Upper lobe of right lung (tissue), 1 donor: ENCODE measurements around the gene KCNT2. TPM values are rescaled to one million over a fixed set of nuclear protein-coding genes. Genes with fewer than 3 reads are reported as not detected.
A peak's percentile ranks its signal among the peaks of the same experiment; 100 is the strongest.

Experiments
- ATAC-seq: fragments of 200-7000 bp; cut with Tn5 transposase; one replicate; pipeline ENCODE4 v1.9.1; 2020; ENCODE audit warnings: mild to moderate bottlenecking, moderate library complexity
- DNase-seq: peaks from one replicate; pipeline ENCODE4 v3.0.0-alpha.2; 2020
- H3K27ac ChIP-seq: fragments of 200-600 bp; one replicate; pipeline ENCODE4 v1.8.0; 2022
- H3K27me3 ChIP-seq: fragments of 200-600 bp; one replicate; pipeline ENCODE4 v1.8.0; 2022; ENCODE audit warnings: mild to moderate bottlenecking
- H3K36me3 ChIP-seq: fragments of 200-600 bp; one replicate; pipeline ENCODE4 v1.8.0; 2022
- H3K4me1 ChIP-seq: fragments of 200-600 bp; one replicate; pipeline ENCODE4 v1.8.0; 2022
- H3K4me3 ChIP-seq: fragments of 200-600 bp; one replicate; pipeline ENCODE4 v1.8.0; 2022; ENCODE audit warnings: mild to moderate bottlenecking
- H3K9me3 ChIP-seq: fragments of 200-600 bp; one replicate; pipeline ENCODE4 v1.8.0; 2022
- intact Hi-C: fragments of 100-400 bp; cut with DNase I; formaldehyde crosslinking; loops from one replicate; pipeline ENCODE4 v1.11.0; 2022
- total RNA-seq: library from RNA; stranded (reverse); fragmentation: NEBNext Ultra II Directional; extraction: Animal tissue kit (Norgen Biotek cat#: 25700); gene quantifications from one replicate; pipeline ENCODE4 v1.2.1, GENCODE V29; 2021
- TF ChIP-seq, protein P1 (sequence below): fragments of 200-600 bp; IDR thresholded peaks from one replicate; pipeline ENCODE4 v1.8.0; 2022; ENCODE audit warnings: antibody characterized with exemption
- donor health status: DM: no; HTN: yes; CAD: no; lungs with severe emphysema.

The KCNT2 gene
- total RNA-seq, 1 donor from 2014 or later: 8.1 TPM

DNA sequence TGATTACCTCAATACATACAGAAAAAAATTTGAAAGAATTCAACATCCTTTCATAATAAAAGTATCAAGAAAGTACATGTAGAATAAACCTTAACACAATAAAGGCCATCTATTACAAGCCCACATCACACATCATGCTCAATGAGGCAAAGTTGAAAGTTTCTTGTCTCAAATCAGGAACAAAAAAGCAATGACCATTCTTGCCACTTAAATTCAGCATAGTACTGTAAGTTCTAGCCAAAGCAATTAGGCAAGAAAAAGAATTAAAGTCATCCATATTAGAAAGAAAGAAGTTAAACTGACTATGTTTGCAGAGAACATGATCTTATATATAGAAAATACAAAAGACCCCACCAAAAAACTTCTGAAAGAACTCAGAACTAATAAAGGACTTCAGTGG lies 44.5 kb downstream of the KCNT2 start:
- no peak for ATAC-seq
- Histone ChIP-seq H3K27ac (no peak overlapping the region), H3K9me3 (no peaks in the 10 kb centered on the region), H3K27me3 (no peaks in the 10 kb centered on the region), H3K36me3 (no peaks in the 10 kb centered on the region), H3K4me1 (peaks cover 2% of the 10 kb centered on the region), H3K4me3 (no peak overlapping the region)
- TF ChIP-seq, protein P1, sequence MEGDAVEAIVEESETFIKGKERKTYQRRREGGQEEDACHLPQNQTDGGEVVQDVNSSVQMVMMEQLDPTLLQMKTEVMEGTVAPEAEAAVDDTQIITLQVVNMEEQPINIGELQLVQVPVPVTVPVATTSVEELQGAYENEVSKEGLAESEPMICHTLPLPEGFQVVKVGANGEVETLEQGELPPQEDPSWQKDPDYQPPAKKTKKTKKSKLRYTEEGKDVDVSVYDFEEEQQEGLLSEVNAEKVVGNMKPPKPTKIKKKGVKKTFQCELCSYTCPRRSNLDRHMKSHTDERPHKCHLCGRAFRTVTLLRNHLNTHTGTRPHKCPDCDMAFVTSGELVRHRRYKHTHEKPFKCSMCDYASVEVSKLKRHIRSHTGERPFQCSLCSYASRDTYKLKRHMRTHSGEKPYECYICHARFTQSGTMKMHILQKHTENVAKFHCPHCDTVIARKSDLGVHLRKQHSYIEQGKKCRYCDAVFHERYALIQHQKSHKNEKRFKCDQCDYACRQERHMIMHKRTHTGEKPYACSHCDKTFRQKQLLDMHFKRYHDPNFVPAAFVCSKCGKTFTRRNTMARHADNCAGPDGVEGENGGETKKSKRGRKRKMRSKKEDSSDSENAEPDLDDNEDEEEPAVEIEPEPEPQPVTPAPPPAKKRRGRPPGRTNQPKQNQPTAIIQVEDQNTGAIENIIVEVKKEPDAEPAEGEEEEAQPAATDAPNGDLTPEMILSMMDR: no peak
- intact Hi-C loops: no loop called here
- no peak for DNase-seq

DNA sequence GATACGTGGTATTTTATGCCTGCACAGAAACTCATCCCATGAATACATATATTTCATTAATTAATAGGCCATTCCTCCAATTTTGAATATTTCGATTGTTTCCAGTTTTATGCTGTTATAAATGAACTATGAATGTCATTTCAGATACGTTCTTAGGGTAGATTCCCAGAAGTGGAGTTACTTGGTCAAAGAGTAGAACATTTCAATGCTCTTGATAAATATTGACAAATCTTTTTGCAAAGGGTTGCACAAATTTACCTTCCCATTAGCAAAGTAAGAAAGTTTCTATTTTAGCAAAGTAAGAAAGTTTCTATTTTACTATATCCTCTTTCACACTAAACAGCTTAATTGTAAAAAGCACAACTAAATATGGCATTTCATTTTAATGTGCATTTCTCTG lies 48.9 kb downstream of the KCNT2 start:
- Histone ChIP-seq H3K4me3 (no peak overlapping the region), H3K36me3 (no peaks in the 10 kb centered on the region), H3K9me3 (no peaks in the 10 kb centered on the region), H3K27me3 (no peaks in the 10 kb centered on the region), H3K4me1 (peaks cover 4% of the 10 kb centered on the region), H3K27ac (no peak overlapping the region)
- ATAC-seq (no peak), DNase-seq (no peak)
- TF ChIP-seq, protein P1: no peak
- intact Hi-C loops: no loop called here

DNA sequence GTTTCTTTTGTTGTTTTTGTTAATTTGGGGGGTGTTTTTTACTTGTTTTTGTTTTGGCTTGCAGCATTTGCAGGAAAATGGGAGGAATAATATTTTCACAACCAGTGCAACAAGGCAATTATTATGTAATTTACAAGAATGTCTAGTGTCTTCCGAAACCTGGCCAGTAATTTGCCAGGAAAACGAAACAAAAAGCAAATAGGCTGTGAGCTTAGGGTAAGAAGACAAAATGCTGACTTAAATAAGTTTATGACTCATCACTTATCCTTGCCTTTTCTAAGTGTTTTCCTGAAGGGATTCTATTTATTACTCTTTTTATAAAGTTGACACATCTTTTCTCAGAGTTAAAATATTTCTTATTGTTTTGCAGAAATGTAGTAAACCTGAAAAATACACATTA lies 49.8 kb downstream of the KCNT2 start:
- no peak for DNase-seq
- H3K36me3 ChIP-seq: no peaks in the 10 kb centered on the region
- H3K27ac ChIP-seq: no peak overlapping the region
- TF ChIP-seq, protein P1: no peak
- no peaks in the 10 kb centered on the region for H3K27me3 ChIP-seq
- peak; percentile 61 for ATAC-seq
- intact Hi-C loops: no loop called here
- peaks cover 4% of the 10 kb centered on the region for H3K4me1 ChIP-seq
- peak overlapping the region; percentile 29 for H3K4me3 ChIP-seq
- H3K9me3 ChIP-seq: no peaks in the 10 kb centered on the region

DNA sequence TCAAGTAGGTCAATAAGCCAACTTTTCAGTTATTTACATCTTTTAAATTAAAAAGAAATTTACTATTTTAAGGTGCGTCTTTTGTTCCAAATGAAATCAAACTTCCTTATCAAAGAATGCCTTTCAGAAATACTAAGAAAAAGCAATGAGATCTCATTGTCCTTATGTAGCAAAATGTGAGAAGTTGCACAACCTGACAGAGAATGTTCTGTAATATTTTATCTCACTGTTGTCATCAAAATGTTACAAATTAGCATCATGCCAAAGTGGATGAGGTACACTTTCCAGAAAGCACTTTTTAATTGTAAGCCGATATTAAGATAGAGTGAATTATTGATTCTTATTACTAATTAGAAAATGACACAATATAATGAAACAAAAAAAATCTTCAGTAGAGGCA lies 50.4 kb downstream of the KCNT2 start:
- no peak overlapping the region for H3K27ac ChIP-seq
- H3K27me3 ChIP-seq: no peaks in the 10 kb centered on the region
- peaks cover 4% of the 10 kb centered on the region for H3K4me1 ChIP-seq
- DNase-seq: no peak
- no peak for ATAC-seq
- peak overlapping the region; percentile 29 for H3K4me3 ChIP-seq
- H3K36me3 ChIP-seq: no peaks in the 10 kb centered on the region
- H3K9me3 ChIP-seq: no peaks in the 10 kb centered on the region
- intact Hi-C loops: no loop called here
- TF ChIP-seq, protein P1: no peak

DNA sequence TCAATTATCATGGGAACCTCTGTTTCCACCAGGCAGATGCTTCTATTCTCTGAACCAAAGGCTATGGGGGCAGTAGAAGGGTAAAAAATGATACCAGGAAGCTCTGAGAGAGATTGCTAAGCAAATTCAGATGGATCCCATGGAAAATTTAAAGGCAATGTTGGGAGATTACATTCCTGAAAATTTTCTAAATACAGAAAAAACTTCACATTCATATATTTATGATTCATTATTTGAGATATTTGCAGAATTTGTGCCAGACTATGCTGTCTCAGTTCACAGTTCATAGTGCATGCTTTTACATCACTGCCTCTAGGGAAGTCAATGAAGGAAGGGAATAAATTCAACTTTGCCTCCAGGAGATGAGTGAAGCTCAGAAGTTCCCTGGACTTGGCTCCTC lies 57.5 kb downstream of the KCNT2 start:
- intact Hi-C loops: no loop called here
- H3K9me3 ChIP-seq: no peaks in the 10 kb centered on the region
- H3K36me3 ChIP-seq: no peaks in the 10 kb centered on the region
- no peak for ATAC-seq
- no peaks in the 10 kb centered on the region for H3K4me1 ChIP-seq
- DNase-seq: no peak
- no peak overlapping the region for H3K4me3 ChIP-seq
- H3K27ac ChIP-seq: no peak overlapping the region
- H3K27me3 ChIP-seq: no peaks in the 10 kb centered on the region
- TF ChIP-seq, protein P1: no peak
